Ishikawa (cell line): ENCODE measurements around the gene C1orf52.

Experiments used
- CEBPB ChIP-seq: IDR thresholded peaks from 2 replicates; pipeline ENCODE4 v1.6.1; 2012
- CREB1 ChIP-seq: IDR thresholded peaks from 2 replicates; pipeline ENCODE4 v1.6.1; 2012; ENCODE audit warnings: low read depth
- EGR1 ChIP-seq: IDR thresholded peaks from 2 replicates; pipeline ENCODE4 v1.6.1; 2012
- EP300 ChIP-seq: IDR thresholded peaks from 2 replicates; pipeline ENCODE4 v1.6.1; 2012; ENCODE audit warnings: borderline replicate concordance
- FOXM1 ChIP-seq: IDR thresholded peaks from 2 replicates; pipeline ENCODE4 v1.6.1; 2012; ENCODE audit warnings: low read depth, borderline replicate concordance
- MAX ChIP-seq: IDR thresholded peaks from 2 replicates; pipeline ENCODE4 v1.6.1; 2012
- RAD21 ChIP-seq: IDR thresholded peaks from 2 replicates; pipeline ENCODE4 v1.6.1; 2012; ENCODE audit warnings: low read depth
- TEAD4 ChIP-seq: IDR thresholded peaks from 2 replicates; pipeline ENCODE4 v1.6.1; 2012
- YY1 ChIP-seq: IDR thresholded peaks from 2 replicates; pipeline ENCODE4 v1.6.1; 2012; ENCODE audit warnings: low read depth
- ZBTB7A ChIP-seq: IDR thresholded peaks from 2 replicates; pipeline ENCODE4 v1.6.1; 2012; ENCODE audit warnings: low read depth

- TF ChIP-seq MAX (peak; percentile 65; the same call in 1 of the 2 replicates), EP300 (no peak), FOXM1 (no peak), YY1 (no peak), TEAD4 (no peak; the same call in 1 of the 2 replicates), CEBPB (no peak), EGR1 (no peak), ZBTB7A (0 out of 2 replicates have a peak, but pooled peaks have one; percentile 54), RAD21 (no peak), CREB1 (no peak)
Measured at GRCh38 chr1:85224734-85225623, 34.5 kb downstream of the C1orf52 start.
